ENCODE measurements around the gene CNOT9.

GRCh38 chr2:218607436-218608115 lies 38.9 kb downstream of the CNOT9 start, which contains the start of gene PLCD4:
- TF ChIP-seq POLR2AphosphoS5 (IDR thresholded peaks at IDR 0.05; ENCODE audit: low read depth, low read length) (no peak), POLR2A (IDR thresholded peaks at IDR 0.05; ENCODE audit: low read depth, low read length) (no peak), TAF1 (IDR thresholded peaks at IDR 0.05; ENCODE audit: low read depth, low read length) (no peak)

All from GM12891 (cell line).